DND-41 (cell line): Measurements from ENCODE around the gene CENPS.

Experiments used
- EZH2 ChIP-seq: IDR thresholded peaks from 3 replicates; pipeline ENCODE4 v1.6.1; 2012; ENCODE audit warnings: borderline replicate concordance, low read depth, mild to moderate bottlenecking, moderate library complexity, low read length, inconsistent platforms; ENCODE audit not compliant: severe bottlenecking
- TF ChIP-seq, protein P1 (sequence below): IDR thresholded peaks from 2 replicates; pipeline ENCODE4 v1.5.1; 2012; ENCODE audit warnings: borderline replicate concordance, low read length, moderate library complexity, mild to moderate bottlenecking; ENCODE audit not compliant: poor library complexity, severe bottlenecking; ENCODE audit errors: extremely low read depth

- TF ChIP-seq, protein P1, sequence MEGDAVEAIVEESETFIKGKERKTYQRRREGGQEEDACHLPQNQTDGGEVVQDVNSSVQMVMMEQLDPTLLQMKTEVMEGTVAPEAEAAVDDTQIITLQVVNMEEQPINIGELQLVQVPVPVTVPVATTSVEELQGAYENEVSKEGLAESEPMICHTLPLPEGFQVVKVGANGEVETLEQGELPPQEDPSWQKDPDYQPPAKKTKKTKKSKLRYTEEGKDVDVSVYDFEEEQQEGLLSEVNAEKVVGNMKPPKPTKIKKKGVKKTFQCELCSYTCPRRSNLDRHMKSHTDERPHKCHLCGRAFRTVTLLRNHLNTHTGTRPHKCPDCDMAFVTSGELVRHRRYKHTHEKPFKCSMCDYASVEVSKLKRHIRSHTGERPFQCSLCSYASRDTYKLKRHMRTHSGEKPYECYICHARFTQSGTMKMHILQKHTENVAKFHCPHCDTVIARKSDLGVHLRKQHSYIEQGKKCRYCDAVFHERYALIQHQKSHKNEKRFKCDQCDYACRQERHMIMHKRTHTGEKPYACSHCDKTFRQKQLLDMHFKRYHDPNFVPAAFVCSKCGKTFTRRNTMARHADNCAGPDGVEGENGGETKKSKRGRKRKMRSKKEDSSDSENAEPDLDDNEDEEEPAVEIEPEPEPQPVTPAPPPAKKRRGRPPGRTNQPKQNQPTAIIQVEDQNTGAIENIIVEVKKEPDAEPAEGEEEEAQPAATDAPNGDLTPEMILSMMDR: no peak
- TF ChIP-seq EZH2: no peak
Observed at GRCh38 chr1:10399444-10399941, 30.7 kb upstream of the CENPS start.
